ENCODE results near the gene CACNA2D1. TPM values are rescaled to one million over a fixed set of nuclear protein-coding genes. Genes with fewer than 3 reads are reported as not detected.

CACNA2D1 gene
- total RNA-seq, 2 donors from 2014 or later = 0.46 TPM; not detected in 1

GRCh38 chr7:82428186-82428961 is 15.2 kb downstream of the CACNA2D1 start:
- Mint-ChIP-seq H3K27me3 (ENCODE audit: low read depth) (no peaks in the 10 kb centered on the region), H3K4me1 (ENCODE audit: low read depth) (no peaks in the 10 kb centered on the region), H3K4me3 (no peak overlapping the region), H3K27ac (no peak overlapping the region), H3K36me3 (ENCODE audit: insufficient read depth in 2 of 2) (no peaks in the 10 kb centered on the region), H3K9me3 (peaks cover 0 to 2% of the 10 kb centered on the region in 2 donors)
- no peak for ATAC-seq (replicated peaks in 1 of 2)
- no peak for DNase-seq

GRCh38 chr7:82423446-82423845 is 20.1 kb downstream of the CACNA2D1 start:
- H3K4me3 Mint-ChIP-seq = no peak overlapping the region
- DNase-seq (no peak), ATAC-seq (replicated peaks in 1 of 2) (no peak)
- peaks cover 0 to 2% of the 10 kb centered on the region in 2 donors for H3K9me3 Mint-ChIP-seq
- H3K4me1 Mint-ChIP-seq (ENCODE audit: low read depth) = no peaks in the 10 kb centered on the region
- H3K36me3 Mint-ChIP-seq (ENCODE audit: insufficient read depth in 2 of 2) = no peaks in the 10 kb centered on the region
- H3K27me3 Mint-ChIP-seq (ENCODE audit: low read depth) = no peaks in the 10 kb centered on the region
- no peak overlapping the region for H3K27ac Mint-ChIP-seq

- no peak for ATAC-seq (replicated peaks in 1 of 2)
- Mint-ChIP-seq H3K27me3 (ENCODE audit: low read depth) (no peaks in the 10 kb centered on the region), H3K36me3 (ENCODE audit: insufficient read depth in 2 of 2) (no peaks in the 10 kb centered on the region)
Measured at GRCh38 chr7:82419200-82419599, 24.4 kb downstream of the CACNA2D1 start.

GRCh38 chr7:82417898-82418297 is 25.7 kb downstream of the CACNA2D1 start:
- ATAC-seq (replicated peaks in 1 of 2) (no peak), DNase-seq (no peak)
- Mint-ChIP-seq H3K9me3 (peaks cover 2 to 8% of the 10 kb centered on the region in 2 donors), H3K4me1 (ENCODE audit: low read depth) (no peaks in the 10 kb centered on the region), H3K27ac (no peak overlapping the region), H3K4me3 (no peak overlapping the region), H3K36me3 (ENCODE audit: insufficient read depth in 2 of 2) (no peaks in the 10 kb centered on the region), H3K27me3 (ENCODE audit: low read depth) (no peaks in the 10 kb centered on the region)

More at GRCh38 chr7:82419200-82419599, 24.4 kb downstream of the CACNA2D1 start:
- H3K4me3 Mint-ChIP-seq = no peak overlapping the region
- H3K4me1 Mint-ChIP-seq (ENCODE audit: low read depth) = no peaks in the 10 kb centered on the region
- H3K27ac Mint-ChIP-seq = no peak overlapping the region
- peaks cover 2 to 6% of the 10 kb centered on the region in 2 donors for H3K9me3 Mint-ChIP-seq
- no peak for DNase-seq

- ATAC-seq (replicated peaks in 1 of 2) (no peak), DNase-seq (no peak)
- Mint-ChIP-seq H3K4me3 (no peak overlapping the region), H3K27ac (no peak overlapping the region), H3K4me1 (ENCODE audit: low read depth) (no peaks in the 10 kb centered on the region), H3K36me3 (ENCODE audit: insufficient read depth in 2 of 2) (no peaks in the 10 kb centered on the region), H3K9me3 (peaks cover 2 to 8% of the 10 kb centered on the region in 2 donors), H3K27me3 (ENCODE audit: low read depth) (no peaks in the 10 kb centered on the region)
Measured at GRCh38 chr7:82416402-82416801, 27.2 kb downstream of the CACNA2D1 start.

GRCh38 chr7:82414389-82414788 is 29.2 kb downstream of the CACNA2D1 start:
- Mint-ChIP-seq H3K4me3 (no peak overlapping the region), H3K27me3 (ENCODE audit: low read depth) (no peaks in the 10 kb centered on the region), H3K9me3 (peaks cover 2 to 8% of the 10 kb centered on the region in 2 donors), H3K27ac (no peak overlapping the region), H3K4me1 (ENCODE audit: low read depth) (no peaks in the 10 kb centered on the region), H3K36me3 (ENCODE audit: insufficient read depth in 2 of 2) (no peaks in the 10 kb centered on the region)
- DNase-seq (no peak), ATAC-seq (replicated peaks in 1 of 2) (no peak)

- peaks cover 2 to 8% of the 10 kb centered on the region in 2 donors for H3K9me3 Mint-ChIP-seq
- no peak overlapping the region for H3K27ac Mint-ChIP-seq
- H3K4me3 Mint-ChIP-seq = no peak overlapping the region
- no peak for DNase-seq
- no peaks in the 10 kb centered on the region for H3K4me1 Mint-ChIP-seq (ENCODE audit: low read depth)
- H3K36me3 Mint-ChIP-seq (ENCODE audit: insufficient read depth in 2 of 2) = no peaks in the 10 kb centered on the region
- ATAC-seq (replicated peaks in 1 of 2) = no peak
- H3K27me3 Mint-ChIP-seq (ENCODE audit: low read depth) = no peaks in the 10 kb centered on the region
Measured at GRCh38 chr7:82413237-82413636, 30.3 kb downstream of the CACNA2D1 start.

- no peak for ATAC-seq (replicated peaks in 1 of 2)
- no peak for DNase-seq
- H3K4me1 Mint-ChIP-seq (ENCODE audit: low read depth) = no peaks in the 10 kb centered on the region
- no peak overlapping the region for H3K27ac Mint-ChIP-seq
- H3K4me3 Mint-ChIP-seq = no peak overlapping the region
- peaks cover 0 to 3% of the 10 kb centered on the region in 2 donors for H3K9me3 Mint-ChIP-seq
- no peaks in the 10 kb centered on the region for H3K36me3 Mint-ChIP-seq (ENCODE audit: insufficient read depth in 2 of 2)
- H3K27me3 Mint-ChIP-seq (ENCODE audit: low read depth) = no peaks in the 10 kb centered on the region
Measured at GRCh38 chr7:82411732-82412131, 31.8 kb downstream of the CACNA2D1 start.

GRCh38 chr7:82410461-82410860 is 33.1 kb downstream of the CACNA2D1 start:
- no peak for DNase-seq
- H3K27me3 Mint-ChIP-seq (ENCODE audit: low read depth) = no peaks in the 10 kb centered on the region
- H3K4me1 Mint-ChIP-seq (ENCODE audit: low read depth) = no peaks in the 10 kb centered on the region
- no peak overlapping the region for H3K4me3 Mint-ChIP-seq
- no peak overlapping the region for H3K27ac Mint-ChIP-seq
- ATAC-seq (replicated peaks in 1 of 2) = no peak
- no peaks in the 10 kb centered on the region for H3K36me3 Mint-ChIP-seq (ENCODE audit: insufficient read depth in 2 of 2)
- peaks cover 0 to 3% of the 10 kb centered on the region in 2 donors for H3K9me3 Mint-ChIP-seq

GRCh38 chr7:82406937-82407336 is 36.6 kb downstream of the CACNA2D1 start:
- no peaks in the 10 kb centered on the region for H3K36me3 Mint-ChIP-seq (ENCODE audit: insufficient read depth in 2 of 2)
- ATAC-seq (replicated peaks in 1 of 2) (no peak), DNase-seq (no peak)
- no peaks in the 10 kb centered on the region for H3K4me1 Mint-ChIP-seq (ENCODE audit: low read depth)
- no peak overlapping the region for H3K4me3 Mint-ChIP-seq
- H3K27me3 Mint-ChIP-seq (ENCODE audit: low read depth) = no peaks in the 10 kb centered on the region
- H3K9me3 Mint-ChIP-seq = peaks cover 0 to under 1% of the 10 kb centered on the region in 2 donors
- no peak overlapping the region for H3K27ac Mint-ChIP-seq

- no peaks in the 10 kb centered on the region for H3K4me1 Mint-ChIP-seq (ENCODE audit: low read depth)
- no peaks in the 10 kb centered on the region for H3K27me3 Mint-ChIP-seq (ENCODE audit: low read depth)
- no peaks in the 10 kb centered on the region for H3K36me3 Mint-ChIP-seq (ENCODE audit: insufficient read depth in 2 of 2)
- peaks cover 0 to 4% of the 10 kb centered on the region in 2 donors for H3K9me3 Mint-ChIP-seq
- no peak overlapping the region for H3K4me3 Mint-ChIP-seq
- ATAC-seq (replicated peaks in 1 of 2) = no peak
- no peak overlapping the region for H3K27ac Mint-ChIP-seq
- no peak for DNase-seq
Measured at GRCh38 chr7:82405301-82405700, 38.3 kb downstream of the CACNA2D1 start.

- no peaks in the 10 kb centered on the region for H3K4me1 Mint-ChIP-seq (ENCODE audit: low read depth)
- H3K9me3 Mint-ChIP-seq = peaks cover 0 to 5% of the 10 kb centered on the region in 2 donors
- H3K27me3 Mint-ChIP-seq (ENCODE audit: low read depth) = no peaks in the 10 kb centered on the region
- no peak overlapping the region for H3K4me3 Mint-ChIP-seq
- ATAC-seq (replicated peaks in 1 of 2) (no peak), DNase-seq (no peak)
- H3K27ac Mint-ChIP-seq = no peak overlapping the region
- H3K36me3 Mint-ChIP-seq (ENCODE audit: insufficient read depth in 2 of 2) = no peaks in the 10 kb centered on the region
Measured at GRCh38 chr7:82404652-82405051, 38.9 kb downstream of the CACNA2D1 start.

- H3K4me1 Mint-ChIP-seq (ENCODE audit: low read depth) = no peaks in the 10 kb centered on the region
- no peak for DNase-seq
- H3K27me3 Mint-ChIP-seq (ENCODE audit: low read depth) = no peaks in the 10 kb centered on the region
- H3K9me3 Mint-ChIP-seq = peaks cover 0 to 6% of the 10 kb centered on the region in 2 donors
- no peak overlapping the region for H3K4me3 Mint-ChIP-seq
- H3K36me3 Mint-ChIP-seq (ENCODE audit: insufficient read depth in 2 of 2) = no peaks in the 10 kb centered on the region
- ATAC-seq (replicated peaks in 1 of 2) = no peak
- no peak overlapping the region for H3K27ac Mint-ChIP-seq
Measured at GRCh38 chr7:82404094-82404493, 39.5 kb downstream of the CACNA2D1 start.
